SK-N-SH (cell line): ENCODE data around the gene GAB2. TPM values are rescaled to one million over a fixed set of nuclear protein-coding genes. Genes with fewer than 3 reads are reported as not detected.

Source experiments
- CTCF ChIA-PET: fragments of 300-600, 350-600 bp; formaldehyde crosslinking; extraction: SDS; loops from one replicate; lab custom pipeline; 2021; lab: Yijun Ruan, JAX
- POLR2A ChIA-PET: fragments of 350-600 bp; sonication (Branson Sonifier 250); formaldehyde crosslinking; extraction: SDS; loops from one replicate; lab custom pipeline; 2020; ENCODE audit warnings: antibody characterized with exemption, inconsistent platforms; lab: Yijun Ruan, JAX
- DNase-seq: peaks from one replicate; pipeline ENCODE4 v3.0.0; 2012
- H2AFZ ChIP-seq: fragments of 200-600 bp; sonication (generic); 2 replicates; pipeline ENCODE4 v1.8.1; 2016; ENCODE audit warnings: antibody characterized with exemption, mild to moderate bottlenecking, low read depth
- H3F3A ChIP-seq: fragments of 200-600 bp; sonication (generic); replicated peaks from 2 replicates; pipeline ENCODE3; 2016; ENCODE audit warnings: antibody characterized with exemption, mild to moderate bottlenecking; ENCODE audit not compliant: insufficient read depth
- H3K27ac ChIP-seq, 2 experiments: fragments of 200-500 bp in 1 of 2; fragments of 200-600 bp in 1 of 2; sonication (Bioruptor generic) in 1 of 2; sonication (generic), shearing (Covaris generic) in 1 of 2; 2 replicates each; pipeline versions ENCODE4 v1.5.1 to v1.6.1; 2014 to 2016; ENCODE audit warnings: low read depth in 2 of 2, inconsistent platforms in 1 of 2, low read length in 1 of 2, mild to moderate bottlenecking in 1 of 2, mixed read lengths in 1 of 2
- H3K27me3 ChIP-seq: fragments of 200-600 bp; sonication (generic), shearing (Covaris generic); 2 replicates; pipeline ENCODE4 v1.6.1; 2016; ENCODE audit warnings: mixed run types; ENCODE audit not compliant: insufficient read depth
- H3K36me3 ChIP-seq, 2 experiments: fragments of 200-500 bp in 1 of 2; fragments of 200-600 bp in 1 of 2; sonication (Bioruptor generic) in 1 of 2; sonication (generic) in 1 of 2; replicated peaks in 1 of 2; 2 replicates each; pipeline versions ENCODE3 to v1.5.1; 2014 to 2016; ENCODE audit warnings: low read length in 1 of 2, mild to moderate bottlenecking in 1 of 2; ENCODE audit not compliant: insufficient read depth in 2 of 2, control insufficient read depth in 1 of 2
- H3K4me1 ChIP-seq, 2 experiments: fragments of 200-500 bp in 1 of 2; fragments of 200-600 bp in 1 of 2; sonication (Bioruptor generic) in 1 of 2; sonication (generic), shearing (Covaris generic) in 1 of 2; 2 replicates each; pipeline versions ENCODE4 v1.5.1 to v1.6.1; 2014 to 2016; ENCODE audit warnings: low read depth in 1 of 2, low read length in 1 of 2, mixed run types in 1 of 2; ENCODE audit not compliant: insufficient read depth in 2 of 2, control insufficient read depth in 1 of 2
- H3K4me2 ChIP-seq: fragments of 200-600 bp; sonication (generic), shearing (Covaris generic); 2 replicates; pipeline ENCODE4 v1.6.1; 2017; ENCODE audit warnings: mixed run types
- H3K4me3 ChIP-seq, 2 experiments: fragments of 200-500 bp in 1 of 2; fragments of 200-600 bp in 1 of 2; sonication (Bioruptor generic) in 1 of 2; sonication (generic), shearing (Covaris generic) in 1 of 2; 2 replicates each; pipeline versions ENCODE4 v1.5.1 to v1.8.1; 2014 to 2016; ENCODE audit warnings: low read depth in 2 of 2, inconsistent platforms in 1 of 2, low read length in 1 of 2, mild to moderate bottlenecking in 1 of 2, mixed read lengths in 1 of 2, moderate library complexity in 1 of 2
- H3K79me2 ChIP-seq: fragments of 200-600 bp; sonication (generic); 2 replicates; pipeline ENCODE4 v1.8.1; 2017; ENCODE audit warnings: mild to moderate bottlenecking; ENCODE audit not compliant: insufficient read depth
- H3K9ac ChIP-seq: fragments of 200-600 bp; sonication (generic); 2 replicates; pipeline ENCODE4 v1.6.1; 2017; ENCODE audit warnings: mixed run types
- H3K9me2 ChIP-seq: fragments of 200-600 bp; sonication (generic); 2 replicates; pipeline ENCODE4 v1.6.1; 2017; ENCODE audit warnings: mixed run types
- H3K9me3 ChIP-seq: fragments of 200-600 bp; sonication (generic); 2 replicates; pipeline ENCODE4 v1.6.1; 2017; ENCODE audit warnings: mixed run types, mild to moderate bottlenecking, moderate library complexity
- H4K20me1 ChIP-seq: fragments of 200-600 bp; sonication (generic); 2 replicates; pipeline ENCODE4 v1.6.1; 2017; ENCODE audit warnings: mild to moderate bottlenecking, mixed run types; ENCODE audit not compliant: insufficient read depth
- CHD2 ChIP-seq: fragments of 150-350 bp; IDR thresholded peaks from 2 replicates; pipeline ENCODE4 v1.6.1; 2018; ENCODE audit warnings: low read length; ENCODE audit not compliant: partially characterized antibody
- EP300 ChIP-seq, 2 experiments: IDR thresholded peaks; 2 replicates each; pipeline versions ENCODE4 v1.4.0 to v1.6.1; 2012; ENCODE audit warnings: borderline replicate concordance in 1 of 2, low read depth in 1 of 2, low read length in 1 of 2
- EZH2phosphoT487 ChIP-seq: fragments of 200-600 bp; sonication (generic); IDR thresholded peaks from 2 replicates; pipeline ENCODE4 v1.6.1; 2017; ENCODE audit warnings: low read depth, mixed run types, mild to moderate bottlenecking, antibody characterized with exemption, moderate library complexity, borderline replicate concordance
- FOSL2 ChIP-seq: IDR thresholded peaks from 2 replicates; pipeline ENCODE4 v1.4.0; 2012; ENCODE audit warnings: low read depth, mild to moderate bottlenecking, moderate library complexity, borderline replicate concordance
- FOXM1 ChIP-seq: IDR thresholded peaks from 2 replicates; pipeline ENCODE4 v1.4.0; 2012; ENCODE audit warnings: low read depth, mild to moderate bottlenecking
- GATA2 ChIP-seq: sonication (generic); formaldehyde crosslinking; IDR thresholded peaks from 2 replicates; pipeline ENCODE4 v1.5.0; 2020; ENCODE audit warnings: mild to moderate bottlenecking, missing genetic modification reagents
- IRF3 ChIP-seq: fragments of 150-350 bp; IDR thresholded peaks from 2 replicates; pipeline ENCODE4 v1.6.1; 2016; ENCODE audit warnings: mild to moderate bottlenecking, low read depth, low read length
- JUND ChIP-seq: IDR thresholded peaks from 2 replicates; pipeline ENCODE4 v1.4.0; 2012
- MEF2A ChIP-seq: IDR thresholded peaks from 2 replicates; pipeline ENCODE4 v1.4.0; 2012; ENCODE audit warnings: low read depth, borderline replicate concordance
- MXI1 ChIP-seq: IDR thresholded peaks from 2 replicates; pipeline ENCODE4 v1.6.1; 2012; ENCODE audit warnings: mild to moderate bottlenecking, low read depth, low read length, improper control_type of control experiment
- POLR2AphosphoS5 ChIP-seq: IDR thresholded peaks from 2 replicates; pipeline ENCODE4 v1.6.1; 2012; ENCODE audit warnings: low read depth, low read length
- RCOR1 ChIP-seq: fragments of 150-350 bp; IDR thresholded peaks from 2 replicates; pipeline ENCODE4 v1.6.1; 2017; ENCODE audit warnings: antibody characterized with exemption, low read length
- TAF1 ChIP-seq: IDR thresholded peaks from 2 replicates; pipeline ENCODE4 v1.6.1; 2012; ENCODE audit warnings: low read depth, mild to moderate bottlenecking, low read length, moderate library complexity, borderline replicate concordance
- TCF12 ChIP-seq: IDR thresholded peaks from 2 replicates; pipeline ENCODE4 v1.4.0; 2012
- TEAD4 ChIP-seq: IDR thresholded peaks from 2 replicates; pipeline ENCODE4 v1.4.0; 2012; ENCODE audit warnings: mild to moderate bottlenecking, borderline replicate concordance; ENCODE audit not compliant: insufficient read depth
- USF2 ChIP-seq: fragments of 150-350 bp; IDR thresholded peaks from 2 replicates; pipeline ENCODE4 v1.6.1; 2017; ENCODE audit warnings: antibody characterized with exemption, low read length, low read depth, borderline replicate concordance
- YY1 ChIP-seq: IDR thresholded peaks from 2 replicates; pipeline ENCODE4 v1.4.0; 2012; ENCODE audit warnings: low read depth, mild to moderate bottlenecking
- WGBS: methylation state at CpG from one replicate; pipeline ENCODE4 v1.1.6; 2017; ENCODE audit warnings: low lambda C conversion rate; 5-methylcytosine and 5-hydroxymethylcytosine counted together
- polyA plus RNA-seq, 3 experiments: library from polyadenylated mRNA; depleted of rRNA; stranded (reverse); fragments of >200 nt; gene quantifications; 2 replicates each; pipeline ENCODE4 v1.2.3, GENCODE V29; 2012

GAB2 gene
- polyA plus RNA-seq, 1 of the 3 experiments (the other 2 are of a cell fraction) = 5.6 TPM

- Histone ChIP-seq H3K27ac (no peak overlapping the region), H3K4me1 (peaks cover 11 to 15% of the 10 kb centered on the region in 2 experiments; a peak in 2 of 4 replicates)
- TF ChIP-seq FOSL2 = peak; percentile 32; the same call in 1 of the 2 replicates
- no peak for TF ChIP-seq TCF12
- TF ChIP-seq, all 33 proteins: peak for 1
- peaks cover 10 to 11% of the 10 kb centered on the region in 2 experiments for H3K36me3 ChIP-seq
- no peak overlapping the region for H2AFZ ChIP-seq
- no peak overlapping the region for H3K4me2 ChIP-seq
- no peak overlapping the region for H3K9ac ChIP-seq
- H3K27me3 ChIP-seq = no peaks in the 10 kb centered on the region
- no peaks in the 10 kb centered on the region for H3K9me2 ChIP-seq
- H3K9me3 ChIP-seq = no peaks in the 10 kb centered on the region
- no peaks in the 10 kb centered on the region for H4K20me1 ChIP-seq
- no peak overlapping the region for H3K4me3 ChIP-seq
- no peak for DNase-seq
- 88% methylated on average over 4 of the region's 4 CpGs for WGBS
- POLR2A ChIA-PET = no interaction called here
- no peaks in the 10 kb centered on the region for H3K79me2 ChIP-seq
- CTCF ChIA-PET = interaction anchor here (0.6 kb wide), 1 partner anchor 311 kb away, joined by 4 read pairs; no protein-coding TSS in a partner anchor
- H3F3A ChIP-seq = no peaks in the 10 kb centered on the region
Observed at GRCh38 chr11:78253797-78254196, 163.8 kb downstream of the GAB2 start.

GRCh38 chr11:78251083-78251775 is 166.4 kb downstream of the GAB2 start:
- DNase-seq = no peak
- H3K79me2 ChIP-seq = no peaks in the 10 kb centered on the region
- CTCF ChIA-PET = interaction anchor here (0.8 to 1.2 kb wide), 4 partner anchors 9 to 167 kb away, joined by 3 to 5 read pairs (median 4); no protein-coding TSS in a partner anchor
- no peak for TF ChIP-seq TAF1
- TF ChIP-seq RCOR1 = no peak
- TF ChIP-seq EP300 (IDR thresholded peaks at IDR 0.05; ENCODE audit: borderline replicate concordance in 1 of 2, low read depth in 1 of 2, low read length in 1 of 2) = no peak
- no peak for TF ChIP-seq YY1
- TF ChIP-seq POLR2AphosphoS5 = no peak
- TF ChIP-seq USF2 = no peak
- no peak for TF ChIP-seq TCF12
- TF ChIP-seq FOSL2 = no peak
- TF ChIP-seq FOXM1 = no peak
- TF ChIP-seq CHD2 = no peak
- TF ChIP-seq IRF3 = no peak
- TF ChIP-seq MEF2A = no peak
- no peak for TF ChIP-seq JUND
- TF ChIP-seq GATA2 (CRISPR knock-in tag) = no peak
- TF ChIP-seq MXI1 = no peak
- no peak for TF ChIP-seq EZH2phosphoT487
- no peak for TF ChIP-seq TEAD4
- TF ChIP-seq, all 33 proteins: peak for 0
- 71% methylated on average over 1 of the region's 1 CpG for whole genome bisulfite sequencing
- Histone ChIP-seq H3K4me1 (peaks cover 4 to 15% of the 10 kb centered on the region in 2 experiments; a peak in 2 of 4 replicates), H3K27ac (peak overlapping the region in 1 of 2 experiments; percentile 35; a peak in 1 of 4 replicates), H2AFZ (no peak overlapping the region), H3K27me3 (no peaks in the 10 kb centered on the region), H3K9me3 (no peaks in the 10 kb centered on the region), H3K9me2 (no peaks in the 10 kb centered on the region), H3K4me2 (no peak overlapping the region), H3F3A (peaks cover 3% of the 10 kb centered on the region), H3K36me3 (peaks cover 11 to 24% of the 10 kb centered on the region in 2 experiments), H3K4me3 (no peak overlapping the region), H4K20me1 (no peaks in the 10 kb centered on the region), H3K9ac (no peak overlapping the region)
- POLR2A ChIA-PET = interaction anchor here (1.5 kb wide), 1 partner anchor 11 kb away, joined by 5 read pairs; no protein-coding TSS in a partner anchor
